Frontal cortex (tissue), 1 donor: ENCODE measurements around the gene APEX2. TPM values are rescaled to one million over a fixed set of nuclear protein-coding genes. Genes with fewer than 3 reads are reported as not detected.

ENCODE experiments used
- total RNA-seq: library from RNA; depleted of rRNA; stranded (reverse); fragments of >200 nt; gene quantifications from one replicate; pipeline ENCODE4 v1.2.3, GENCODE V29; 2014

The APEX2 gene
- total RNA-seq, 1 donor from 2014 or later, result 1.6 TPM

Other genes with a start within 250 kb of the APEX2 start
- gene ITIH6, start 202.1 kb upstream of the APEX2 start, total RNA-seq, result not detected
- gene MAGED2, start 192.6 kb upstream of the APEX2 start, total RNA-seq, result 246 TPM
- 78.3 TPM for gene TRO, start 79.5 kb upstream of the APEX2 start, total RNA-seq
- gene PFKFB1, start 6.2 kb upstream of the APEX2 start, total RNA-seq, result 0.41 TPM
- 50.1 TPM for gene ALAS2, start 30.6 kb downstream of the APEX2 start, total RNA-seq
- not detected for gene PAGE2B, start 74.7 kb downstream of the APEX2 start, total RNA-seq
- gene PAGE2, start 88.7 kb downstream of the APEX2 start, total RNA-seq, result not detected
- gene PAGE5, start 220.0 kb downstream of the APEX2 start, total RNA-seq, result not detected